Astrocyte (in vitro differentiated cells and primary cell): Measurements from ENCODE around the gene PPP1CB.

Experiments
- CTCF ChIP-seq: IDR thresholded peaks from 2 replicates; pipeline ENCODE4 v1.5.1; 2011; ENCODE audit warnings: low read depth, mild to moderate bottlenecking, inconsistent platforms, low read length, moderate library complexity; ENCODE audit not compliant: insufficient read depth
- EZH2 ChIP-seq: IDR thresholded peaks from 2 replicates; pipeline ENCODE4 v1.6.1; 2012; ENCODE audit warnings: mild to moderate bottlenecking, low read length, inconsistent platforms; ENCODE audit not compliant: insufficient read depth

- TF ChIP-seq CTCF: no peak
- no peak for TF ChIP-seq EZH2
Measured at GRCh38 chr2:28751956-28752630, 463 bp downstream of the PPP1CB start.
